WERI-Rb-1 (cell line): Measurements from ENCODE around the gene KANSL3.

Source experiments
- DNase-seq: peaks from one replicate; pipeline ENCODE4 v3.0.0-alpha.2; 2020
- H3K27ac ChIP-seq: fragments of 250-450 bp; sonication (Bioruptor Pico); 2 replicates; pipeline ENCODE4 v1.5.1; 2020; ENCODE audit warnings: mild to moderate bottlenecking, moderate library complexity
- H3K27me3 ChIP-seq: fragments of 250-450 bp; sonication (Bioruptor Pico); 2 replicates; pipeline ENCODE4 v1.5.1; 2021; ENCODE audit warnings: mild to moderate bottlenecking, low read depth, moderate library complexity; ENCODE audit not compliant: insufficient read depth, severe bottlenecking
- H3K36me3 ChIP-seq: fragments of 250-450 bp; sonication (Bioruptor Pico); 2 replicates; pipeline ENCODE4 v1.5.1; 2020; ENCODE audit warnings: mild to moderate bottlenecking, moderate library complexity
- H3K4me3 ChIP-seq: 2 replicates; pipeline ENCODE4 v1.5.1; 2011; ENCODE audit warnings: low read depth, mild to moderate bottlenecking, control low read depth, low read length
- H3K9me3 ChIP-seq: fragments of 250-450 bp; sonication (Bioruptor Pico); 2 replicates; pipeline ENCODE4 v1.5.1; 2021; ENCODE audit warnings: mild to moderate bottlenecking, moderate library complexity; ENCODE audit not compliant: severe bottlenecking
- CTCF ChIP-seq: IDR thresholded peaks from 2 replicates; pipeline ENCODE4 v1.5.1; 2011; ENCODE audit warnings: low read depth, mild to moderate bottlenecking, control low read depth, inconsistent platforms, low read length

KANSL3 gene

GRCh38 chr2:96648306-96648930 is 10.3 kb upstream of the KANSL3 start:
- Histone ChIP-seq H3K9me3 (no peaks in the 10 kb centered on the region), H3K27ac (no peak overlapping the region), H3K36me3 (no peaks in the 10 kb centered on the region), H3K27me3 (no peaks in the 10 kb centered on the region), H3K4me3 (no peak overlapping the region)
- no peak for TF ChIP-seq CTCF
- DNase-seq: no peak

DNA sequence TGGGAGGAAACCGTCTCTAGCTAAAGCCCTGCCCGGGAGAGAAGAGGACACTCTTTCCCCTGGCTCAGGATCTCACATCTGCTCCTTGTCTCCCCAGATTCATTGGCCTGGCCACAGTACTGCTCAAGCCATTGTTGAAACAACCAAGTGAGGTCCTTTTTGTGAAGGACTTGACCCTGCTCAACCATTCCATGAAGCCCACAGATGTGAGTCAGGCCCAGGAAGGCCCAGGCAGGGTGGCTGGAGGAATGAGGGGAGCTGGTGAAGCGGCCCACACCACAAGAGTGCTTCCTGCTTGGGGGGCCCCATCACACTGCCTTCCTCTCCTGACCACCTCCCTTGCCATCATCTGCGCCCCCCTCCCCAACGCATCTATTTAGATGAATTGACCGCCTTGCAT is 9.6 kb upstream of the KANSL3 start:
- no peaks in the 10 kb centered on the region for H3K27me3 ChIP-seq
- no peak for TF ChIP-seq CTCF
- no peak overlapping the region for H3K4me3 ChIP-seq
- DNase-seq: no peak
- H3K27ac ChIP-seq: no peak overlapping the region
- H3K36me3 ChIP-seq: no peaks in the 10 kb centered on the region
- H3K9me3 ChIP-seq: no peaks in the 10 kb centered on the region

DNA sequence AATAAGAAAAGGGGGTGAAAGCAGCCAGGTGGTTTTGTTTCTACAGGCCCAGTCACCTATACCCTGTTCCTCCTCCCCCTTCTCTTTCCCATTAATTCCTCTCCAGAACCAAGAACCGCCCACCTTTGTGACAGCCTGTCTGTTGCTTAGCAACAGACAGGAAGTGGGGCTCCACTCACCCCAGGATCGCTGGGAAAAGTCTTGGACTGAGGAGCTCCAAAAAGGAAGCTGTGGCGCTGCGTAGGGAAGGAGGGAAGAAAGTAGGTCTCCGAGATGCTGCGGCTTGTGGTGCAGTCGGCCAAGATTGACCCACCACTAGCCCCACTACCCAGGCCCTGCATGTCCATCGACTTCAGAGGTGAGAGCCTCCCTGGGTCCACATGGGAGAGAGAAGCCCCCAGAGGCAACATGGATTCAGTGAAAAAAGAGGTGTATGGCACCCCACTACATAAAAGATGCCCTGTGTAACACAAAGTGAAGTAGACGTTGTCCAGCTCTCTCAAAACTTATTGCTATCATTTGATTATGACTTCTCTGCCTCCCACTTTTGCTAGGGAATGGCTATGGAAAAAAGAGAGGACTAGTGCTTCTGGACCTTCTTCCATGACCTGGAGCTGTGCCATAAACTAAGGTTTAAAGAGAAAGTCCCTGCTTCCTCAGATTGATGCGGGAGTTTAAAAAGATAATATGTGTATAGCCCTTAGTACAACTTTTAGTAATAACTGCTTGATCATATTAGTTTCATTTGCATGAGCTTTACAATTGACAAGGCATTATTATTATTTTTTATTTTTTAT is 4.7 kb upstream of the KANSL3 start, which contains the start of gene FER1L5:
Gene FER1L5, plus strand, starts transcription at position 201 of the 797 bp plus-strand sequence. Its CDS starts 73 bp downstream, at position 274.
- Histone ChIP-seq H3K27me3 (no peaks in the 10 kb centered on the region), H3K4me3 (no peak within 1 kb of the TSS)

GRCh38 chr2:96637385-96638143 is 548 bp downstream of the KANSL3 start:
- Histone ChIP-seq H3K27ac (peak overlapping the region; percentile 90), H3K36me3 (peaks cover 37% of the 10 kb centered on the region), H3K27me3 (no peaks in the 10 kb centered on the region), H3K9me3 (peaks cover 8% of the 10 kb centered on the region), H3K4me3 (peak overlapping the region; percentile 90)
- TF ChIP-seq CTCF: no peak
- DNase-seq: peak; percentile 83

More for the DNA sequence above, 4.7 kb upstream of the KANSL3 start, which contains the start of gene FER1L5:
- H3K9me3 ChIP-seq: peaks cover 8% of the 10 kb centered on the region
- no peaks in the 10 kb centered on the region for H3K36me3 ChIP-seq
- H3K27ac ChIP-seq: no peak within 1 kb of the TSS
- DNase-seq: peak; percentile 14
- no peak for TF ChIP-seq CTCF

DNA sequence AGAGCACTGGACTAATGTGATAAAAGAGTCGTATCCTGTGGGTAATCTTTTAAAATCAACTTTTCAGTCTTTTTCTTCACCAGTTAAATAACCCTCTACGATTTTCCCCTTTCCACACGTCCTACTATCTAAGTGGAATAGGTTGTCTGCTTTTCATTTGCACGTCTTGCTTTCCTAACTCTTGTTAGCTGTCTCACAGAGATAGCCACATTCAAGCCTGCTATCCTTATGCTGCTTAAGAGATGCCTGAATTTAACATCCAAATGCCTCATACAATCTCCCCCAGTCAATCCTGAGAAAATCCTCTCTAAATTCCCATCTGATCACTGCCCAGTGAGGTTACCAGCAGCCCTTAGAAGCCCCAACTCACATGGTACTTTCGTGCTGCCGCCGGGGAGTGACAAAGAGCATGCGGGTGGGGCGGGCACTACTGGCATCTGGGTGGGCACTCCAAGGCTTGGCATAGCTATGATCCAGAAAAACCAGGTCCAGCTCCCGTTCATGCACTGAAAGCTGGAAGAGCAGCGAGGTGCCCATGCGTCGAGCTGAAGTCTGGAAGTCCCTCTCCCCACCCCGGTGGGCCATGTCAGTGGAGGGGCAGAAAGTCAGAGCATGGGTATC is 1.5 kb downstream of the KANSL3 start:
- Histone ChIP-seq H3K36me3 (peaks cover 46% of the 10 kb centered on the region), H3K27me3 (no peaks in the 10 kb centered on the region), H3K9me3 (peaks cover 8% of the 10 kb centered on the region), H3K27ac (no peak overlapping the region), H3K4me3 (peak overlapping the region; percentile 90)
- TF ChIP-seq CTCF: no peak
- no peak for DNase-seq
